ENCODE data around the gene IPO11.
A peak's percentile ranks its signal among the peaks of the same experiment; 100 is the strongest.

The IPO11 gene

DNA sequence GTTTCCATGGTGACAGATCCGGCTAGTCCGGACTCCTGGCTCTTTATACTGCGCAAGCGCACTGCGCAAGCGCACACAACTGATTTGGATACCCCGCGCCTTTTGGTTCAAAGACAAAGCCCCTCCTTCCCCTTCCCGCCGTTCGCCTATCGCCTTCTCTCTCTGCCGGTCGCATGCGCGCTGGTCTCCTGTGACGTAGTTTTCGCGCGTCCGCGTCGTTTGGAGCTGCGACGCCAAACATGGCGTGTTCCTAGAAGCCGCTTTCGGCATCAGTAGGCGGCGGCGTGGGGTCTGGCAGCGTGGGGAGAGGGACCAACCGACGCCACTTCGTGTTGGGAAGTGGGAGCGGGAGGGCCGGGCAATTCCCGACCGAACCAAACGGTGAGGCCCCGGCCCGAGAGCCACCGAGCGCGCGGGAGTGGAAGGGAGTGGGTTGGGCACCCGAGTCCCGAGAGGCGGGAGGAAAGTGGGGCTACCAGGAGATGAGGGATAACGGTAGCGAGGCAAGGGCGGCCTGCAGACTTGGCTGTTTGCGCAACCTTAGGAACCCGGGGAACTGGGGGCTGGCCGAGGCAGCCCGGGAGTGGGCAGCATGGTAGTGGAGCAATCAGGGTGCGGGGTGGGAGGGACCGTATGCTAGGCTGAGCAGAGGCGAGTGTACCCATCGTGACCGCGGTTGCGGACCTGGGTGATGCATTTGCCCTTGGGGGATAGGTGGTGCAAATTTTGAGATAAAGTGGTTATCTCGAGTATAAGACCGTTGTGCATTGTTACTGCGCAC is at the start of gene IPO11:
TSS of gene IPO11 (plus strand) at position 215 of the 781 bp plus-strand sequence. CDS start 24,517 bp downstream, outside the sequence.
- DNase-seq: peak; percentile 93 to 100 (median 99)

DNA sequence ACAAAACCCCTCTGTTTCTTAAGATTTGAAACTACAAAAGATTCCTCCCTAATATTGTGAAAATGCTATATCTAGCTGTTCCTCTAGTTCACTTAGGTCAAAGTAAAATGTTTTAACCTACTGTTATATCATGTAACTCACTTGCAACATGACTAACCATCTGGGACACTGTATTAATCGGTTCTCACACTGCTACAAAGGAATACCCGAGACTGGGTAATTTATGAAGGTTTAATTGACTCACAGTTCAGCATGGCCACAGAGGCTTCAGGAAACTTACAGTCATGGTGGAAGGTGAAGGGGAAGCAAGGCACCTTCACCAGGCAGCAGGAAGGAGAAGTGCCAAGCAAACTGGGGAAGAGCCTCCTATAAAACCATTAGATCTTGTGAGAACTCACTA is 43.5 kb upstream of the IPO11 start:
- no peak for DNase-seq

DNA sequence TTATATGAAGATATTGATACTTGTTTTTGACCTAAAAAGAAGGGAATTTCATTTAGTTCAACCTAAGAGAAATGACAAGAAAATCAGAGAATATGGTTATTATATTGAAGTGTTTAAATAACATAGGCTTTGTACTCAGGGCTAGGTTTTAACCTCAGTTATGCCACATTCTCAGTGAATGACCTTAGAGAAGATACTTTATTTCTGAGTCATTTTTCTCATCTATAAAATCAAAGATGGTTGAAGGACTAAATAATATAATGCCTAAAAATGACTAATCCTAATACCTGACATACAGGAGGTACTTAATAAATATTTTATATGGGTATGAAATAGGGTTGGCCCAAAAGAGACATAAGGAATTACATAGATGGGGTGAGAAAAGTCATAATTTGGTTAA is 41.2 kb upstream of the IPO11 start:
- DNase-seq: no peak

DNA sequence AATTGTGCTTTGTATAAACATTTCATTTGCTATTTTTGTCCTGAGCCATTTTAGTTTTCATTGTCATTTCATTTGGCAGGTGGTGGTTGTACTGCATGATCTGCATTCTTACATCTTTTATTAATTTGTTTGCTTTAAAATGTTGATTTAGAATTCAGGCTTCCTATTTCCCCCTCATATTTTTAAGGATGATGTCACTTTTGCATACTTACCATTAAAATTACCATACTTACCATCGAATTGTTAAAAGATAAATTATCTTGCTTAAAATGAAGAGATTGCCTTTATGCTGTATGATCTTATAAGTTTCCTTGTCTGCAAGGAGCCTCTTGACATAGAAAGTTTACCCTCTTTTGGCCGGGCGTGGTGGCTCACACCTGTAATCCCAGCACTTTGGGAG is 40.0 kb upstream of the IPO11 start:
- no peak for DNase-seq

DNA sequence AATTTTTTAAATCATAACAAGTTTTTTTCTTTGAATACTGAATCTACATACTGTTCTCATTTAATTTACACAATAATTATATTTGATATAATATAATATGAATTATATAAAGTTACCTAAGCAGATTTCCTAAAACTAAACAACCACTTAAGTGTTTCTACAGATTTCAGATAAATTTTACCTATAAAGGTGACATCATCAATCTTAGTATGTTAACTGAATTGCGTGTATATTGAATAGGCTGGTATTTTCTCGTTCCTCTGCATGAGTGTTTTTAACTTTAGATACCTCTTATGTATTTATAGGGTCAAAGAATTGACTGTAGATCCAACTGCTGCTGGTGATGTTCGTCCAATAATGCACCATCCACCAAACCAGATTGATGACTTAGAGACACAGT is 39.2 kb upstream of the IPO11 start:
- DNase-seq: no peak

DNA sequence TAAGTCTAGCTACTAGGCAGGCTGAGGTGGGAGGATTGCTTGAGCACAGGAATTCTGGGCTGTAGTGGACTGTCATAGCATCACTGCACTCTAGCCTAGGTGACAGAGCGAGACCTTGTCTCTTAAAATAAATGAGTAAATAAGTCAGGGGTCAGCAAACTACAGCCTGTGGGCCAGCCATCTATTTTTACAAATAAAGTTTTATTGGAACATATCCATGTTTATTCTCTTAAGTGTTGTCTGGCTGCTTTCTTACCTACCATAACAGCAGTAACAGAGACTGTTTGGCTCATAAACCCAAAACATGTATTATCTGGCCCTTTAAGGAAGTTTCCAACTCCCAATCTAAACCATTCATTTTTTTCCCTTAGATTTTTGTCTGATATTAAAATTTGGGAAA is 38.5 kb upstream of the IPO11 start:
- DNase-seq: no peak

DNA sequence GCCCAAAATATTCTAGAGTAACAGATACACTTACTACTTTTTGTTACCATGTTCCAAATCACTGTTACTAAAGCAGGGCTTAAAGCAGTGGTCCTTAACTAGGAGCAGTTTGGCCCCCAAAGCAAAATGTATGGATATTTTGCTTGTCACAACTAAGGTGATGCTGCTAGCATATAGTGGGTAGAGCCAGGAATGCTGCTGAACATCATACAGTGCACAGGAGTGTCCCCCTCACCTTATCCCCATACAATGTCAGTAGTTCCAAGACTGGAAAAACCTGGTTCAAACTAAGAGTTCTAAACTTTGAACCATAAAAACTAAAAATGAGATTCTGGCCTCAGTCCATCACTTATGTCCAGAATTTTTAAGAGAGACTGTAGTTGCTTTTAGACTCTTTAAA is 36.9 kb upstream of the IPO11 start:
- DNase-seq: no peak

DNA sequence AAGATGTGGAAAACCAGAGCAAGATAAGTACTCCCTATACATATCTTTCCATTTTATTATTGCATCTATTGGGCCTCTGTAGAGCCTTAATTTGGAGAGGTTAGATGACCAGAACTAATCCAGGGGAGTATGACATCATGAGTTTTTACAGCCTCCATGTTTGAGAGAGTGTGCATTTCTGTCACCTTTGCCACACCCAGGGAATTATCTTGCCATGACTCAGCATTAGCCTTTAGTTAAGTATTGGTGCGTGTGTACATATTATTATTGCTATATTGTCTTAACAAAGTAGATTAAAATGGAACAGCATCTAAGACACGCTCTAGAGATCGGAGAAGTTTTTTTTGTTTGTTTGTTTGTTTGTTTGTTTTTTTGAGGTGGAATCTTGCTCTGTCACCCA is 36.5 kb upstream of the IPO11 start:
- DNase-seq: no peak

DNA sequence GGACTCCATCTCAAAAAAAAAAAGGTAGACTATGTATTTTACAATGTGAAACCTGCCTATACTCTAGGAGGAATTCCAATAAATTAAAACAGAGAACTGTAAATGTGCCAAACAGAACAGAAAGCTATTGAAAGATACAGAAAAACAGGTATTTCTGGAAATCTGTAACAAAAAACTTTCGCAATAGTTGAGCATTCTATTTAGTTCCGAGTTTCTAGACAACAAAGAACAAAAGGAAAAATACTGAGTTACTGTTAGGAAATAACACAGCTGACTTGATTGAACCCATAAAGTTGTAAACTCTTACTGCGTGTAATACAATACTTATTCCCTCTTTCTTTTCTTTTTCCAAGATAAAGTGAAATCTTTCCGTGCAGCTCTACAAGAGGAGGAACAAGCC is 27.4 kb upstream of the IPO11 start:
- DNase-seq: no peak

DNA sequence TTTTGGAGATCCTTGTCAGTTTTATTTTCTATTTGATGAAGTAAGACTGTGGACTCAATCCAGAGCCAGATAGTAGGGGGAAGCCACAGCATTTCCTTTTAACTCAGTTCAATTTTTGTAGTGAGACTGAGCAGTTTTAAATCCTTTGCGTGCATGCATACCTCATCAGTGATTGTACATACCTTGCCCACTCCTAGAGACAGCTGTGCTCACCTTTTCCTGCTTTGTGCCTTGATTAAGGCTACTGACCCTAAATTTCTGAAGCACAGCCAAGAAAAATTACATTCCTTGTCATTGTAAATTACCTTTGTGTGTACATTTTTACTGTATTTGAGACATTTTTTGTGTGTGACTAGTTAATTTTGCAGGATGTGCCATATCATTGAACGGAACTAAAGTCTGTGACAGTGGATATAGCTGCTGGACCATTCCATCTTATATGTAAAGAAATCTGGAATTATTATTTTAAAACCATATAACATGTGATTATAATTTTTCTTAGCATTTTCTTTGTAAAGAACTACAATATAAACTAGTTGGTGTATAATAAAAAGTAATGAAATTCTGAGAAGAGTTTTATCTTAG is 26.7 kb upstream of the IPO11 start:
- no peak for DNase-seq

DNA sequence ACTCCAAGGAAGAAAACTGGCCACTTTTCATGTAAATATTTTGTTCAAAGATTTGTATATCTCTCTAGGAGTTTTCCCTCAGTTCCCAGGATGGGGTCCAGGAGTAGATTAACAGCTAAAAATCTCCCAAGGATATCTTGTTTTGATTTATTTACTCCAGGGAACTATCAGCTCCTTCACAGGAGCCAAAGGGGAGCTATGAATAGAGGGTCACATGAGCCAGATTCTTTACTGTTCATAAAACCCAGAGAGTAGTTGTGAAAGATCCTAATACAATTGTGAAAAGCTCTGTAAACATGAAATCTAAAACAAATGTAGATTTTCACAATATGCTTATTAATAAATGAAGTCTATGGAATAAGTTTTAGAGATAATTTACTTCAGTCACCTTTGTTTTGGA is 25.7 kb upstream of the IPO11 start:
- DNase-seq: no peak

DNA sequence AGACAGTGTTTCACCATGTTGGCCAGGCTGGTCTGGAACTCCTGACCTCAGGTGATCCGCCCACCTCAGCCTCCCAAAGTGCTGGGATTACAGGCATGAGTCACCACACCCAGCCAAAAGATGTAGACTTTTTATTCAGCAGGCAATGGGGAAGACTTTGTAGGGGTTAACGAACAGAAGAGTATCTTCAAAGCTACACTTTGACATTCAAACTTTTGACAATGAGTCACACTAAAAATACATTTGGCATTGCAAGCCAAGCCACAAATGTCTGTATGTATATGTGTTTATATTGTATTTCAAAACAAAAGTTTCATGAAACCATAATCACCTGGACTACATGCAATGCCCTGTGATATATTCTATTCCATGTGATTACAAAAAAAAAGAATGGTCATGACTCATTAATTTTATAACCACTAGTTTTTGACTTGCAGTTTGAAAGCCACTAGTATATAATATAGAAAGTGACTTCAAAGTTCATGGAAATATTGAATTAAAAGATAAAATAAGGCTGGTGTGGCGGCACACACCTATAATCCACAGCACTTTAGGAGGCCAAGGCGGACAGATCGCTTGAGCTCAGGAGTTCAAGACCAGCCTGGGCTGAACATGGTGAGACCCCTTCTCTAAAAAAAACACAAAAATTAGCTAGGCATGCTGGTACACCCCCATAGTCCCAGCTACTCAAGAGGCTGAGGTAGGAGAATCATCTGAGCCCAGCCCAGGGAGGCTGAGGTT is 17.2 kb upstream of the IPO11 start:
- DNase-seq: no peak

DNA sequence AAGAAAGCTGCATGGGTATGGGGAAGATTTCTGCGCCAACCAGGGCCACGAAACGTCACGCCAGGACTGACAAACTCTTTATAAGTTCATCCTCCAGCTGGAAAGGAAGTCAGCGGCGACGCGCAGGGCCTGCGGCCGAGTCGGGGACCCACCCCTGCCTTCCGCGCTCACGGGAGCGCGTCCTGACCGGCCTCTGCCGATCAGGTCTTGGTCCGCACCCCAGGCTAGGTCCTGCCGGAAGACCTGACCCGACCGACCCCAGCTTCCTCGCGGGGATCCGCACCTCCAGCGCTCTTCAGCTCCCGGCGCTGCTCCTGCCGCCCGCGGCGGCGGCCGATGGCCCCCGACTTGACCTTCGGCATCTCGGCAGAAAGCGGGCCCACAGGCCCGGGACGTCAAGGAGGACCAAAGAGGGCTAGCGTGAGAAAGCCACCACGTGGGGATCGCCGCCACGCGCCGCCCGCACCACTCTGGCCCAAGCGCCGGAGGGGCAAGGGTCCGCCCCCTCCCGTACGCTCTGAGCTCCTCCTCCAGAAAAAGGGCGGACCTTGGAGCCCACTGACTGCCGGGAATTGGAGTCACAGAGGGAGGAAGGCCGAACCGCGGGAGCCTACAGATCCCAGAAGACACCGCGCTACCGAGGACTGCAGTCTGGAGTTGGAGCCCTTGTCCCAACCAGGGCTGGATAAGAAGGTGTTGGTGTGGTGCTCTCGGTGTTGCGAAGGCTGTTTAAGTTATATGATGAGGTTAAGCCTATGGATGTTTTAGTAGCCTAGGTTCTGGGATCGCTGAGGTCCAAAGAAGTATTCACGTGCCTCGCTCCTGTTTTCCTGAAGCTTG is 8.9 kb upstream of the IPO11 start, which contains the start of gene DIMT1:
TSS of gene DIMT1 (minus strand) at position 495 of the 840 bp plus-strand sequence. CDS start at position 362, 133 bp downstream.
- DNase-seq: peak; percentile 85 to 98 (median 95)

DNA sequence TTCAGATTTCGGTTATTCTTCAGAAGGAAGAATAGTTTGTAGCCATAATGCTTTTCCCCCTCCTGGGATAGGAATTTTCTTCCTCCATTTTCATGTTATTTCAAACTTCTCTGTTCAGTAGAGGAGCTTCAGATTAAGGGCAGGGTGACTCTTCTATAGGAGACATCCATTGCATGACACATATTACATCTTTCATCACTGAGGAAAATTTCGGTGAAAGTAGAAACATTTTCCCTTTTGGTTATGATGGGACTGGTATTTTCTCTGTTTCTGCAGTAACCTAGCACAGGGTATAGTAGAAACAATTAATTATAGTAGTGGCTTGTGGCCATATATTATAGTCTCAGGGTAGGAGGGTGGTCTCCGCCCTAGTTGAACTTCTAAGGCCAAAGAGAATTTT is 1.1 kb downstream of the IPO11 start:
- no peak for DNase-seq

DNA sequence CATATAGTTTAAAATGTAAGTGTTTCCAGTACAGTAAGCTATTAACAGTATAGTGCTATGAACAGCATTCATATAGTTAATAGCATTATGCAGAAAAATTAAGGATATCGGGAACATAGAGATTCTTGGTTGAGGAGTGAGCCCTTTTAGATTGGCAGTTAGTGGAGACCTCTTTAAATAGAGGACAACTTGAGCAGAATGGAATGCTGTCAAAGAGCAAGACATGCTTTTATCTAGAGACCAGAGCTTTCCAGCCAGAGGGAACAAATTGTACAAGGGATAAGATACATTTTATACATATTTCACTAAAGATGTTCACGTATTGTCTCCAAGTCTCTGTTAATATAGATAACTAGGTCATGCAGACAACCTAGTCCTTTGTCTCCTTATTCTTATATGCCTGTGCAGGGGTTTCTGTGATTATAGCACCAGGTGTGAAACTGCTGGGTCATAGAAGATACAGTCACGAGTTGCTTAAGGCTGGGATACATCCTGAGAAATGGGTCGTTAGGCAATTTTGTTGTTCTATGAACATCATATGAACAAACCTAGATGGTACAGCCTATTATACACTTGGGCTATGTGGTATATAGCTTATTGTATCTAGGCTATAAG is 6.0 kb downstream of the IPO11 start:
- no peak for DNase-seq

DNA sequence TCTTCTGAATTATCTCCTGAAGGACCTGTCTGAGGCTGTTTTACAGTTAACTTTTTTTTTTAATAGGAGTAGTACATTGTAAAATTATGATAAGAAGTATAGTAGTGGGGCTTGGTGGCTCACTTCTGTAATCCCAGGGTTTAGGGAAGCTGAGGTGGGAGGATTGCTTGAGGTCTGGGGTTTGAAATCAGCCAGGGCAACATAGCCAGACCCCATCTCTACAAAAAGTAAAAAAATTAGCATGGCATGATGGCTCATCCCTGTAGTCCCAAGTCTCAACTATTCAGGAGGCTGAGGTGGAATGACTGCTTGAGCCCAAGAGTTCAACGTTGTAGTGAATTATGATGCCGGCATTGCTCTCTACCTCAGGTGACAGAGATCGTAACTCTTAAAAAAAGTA is 7.0 kb downstream of the IPO11 start:
- DNase-seq: no peak

DNA sequence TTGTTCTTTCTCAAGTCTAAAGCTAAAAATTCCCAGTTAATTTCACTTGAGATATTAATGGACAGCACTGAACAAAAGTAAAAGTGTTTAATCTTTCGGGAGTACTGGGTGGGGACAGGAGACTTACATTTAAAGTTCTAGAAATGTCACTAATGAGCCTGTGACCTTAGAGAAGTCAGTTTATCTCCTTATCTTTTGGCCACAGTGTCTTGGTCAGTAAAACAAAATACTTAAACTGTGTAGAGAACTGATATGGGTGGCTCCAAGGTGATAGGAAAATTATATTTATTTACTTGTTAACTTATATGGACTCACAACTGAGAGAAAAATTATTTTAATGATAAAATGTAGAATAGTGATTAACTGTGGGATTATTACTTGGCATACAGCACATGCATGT is 8.9 kb downstream of the IPO11 start:
- DNase-seq: no peak

DNA sequence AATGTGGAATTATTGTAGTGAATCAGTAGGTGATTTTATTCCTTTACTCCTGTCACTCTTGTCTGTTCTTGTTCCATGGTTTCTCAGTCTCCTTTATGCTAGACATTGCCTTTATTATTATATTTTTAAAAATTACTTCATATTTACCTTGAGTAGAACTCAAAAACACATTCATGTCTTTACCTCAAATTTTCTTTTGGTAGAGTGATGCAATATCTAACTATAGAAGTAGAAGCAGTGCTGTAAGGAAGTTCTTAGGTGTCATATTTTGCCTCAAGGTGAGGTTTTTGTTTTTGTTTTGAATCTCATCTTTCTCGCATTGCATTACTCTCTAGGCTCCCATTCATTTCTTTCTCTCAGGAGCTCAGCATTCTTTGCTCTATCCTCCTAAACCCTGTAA is 12.2 kb downstream of the IPO11 start:
- DNase-seq: no peak

DNA sequence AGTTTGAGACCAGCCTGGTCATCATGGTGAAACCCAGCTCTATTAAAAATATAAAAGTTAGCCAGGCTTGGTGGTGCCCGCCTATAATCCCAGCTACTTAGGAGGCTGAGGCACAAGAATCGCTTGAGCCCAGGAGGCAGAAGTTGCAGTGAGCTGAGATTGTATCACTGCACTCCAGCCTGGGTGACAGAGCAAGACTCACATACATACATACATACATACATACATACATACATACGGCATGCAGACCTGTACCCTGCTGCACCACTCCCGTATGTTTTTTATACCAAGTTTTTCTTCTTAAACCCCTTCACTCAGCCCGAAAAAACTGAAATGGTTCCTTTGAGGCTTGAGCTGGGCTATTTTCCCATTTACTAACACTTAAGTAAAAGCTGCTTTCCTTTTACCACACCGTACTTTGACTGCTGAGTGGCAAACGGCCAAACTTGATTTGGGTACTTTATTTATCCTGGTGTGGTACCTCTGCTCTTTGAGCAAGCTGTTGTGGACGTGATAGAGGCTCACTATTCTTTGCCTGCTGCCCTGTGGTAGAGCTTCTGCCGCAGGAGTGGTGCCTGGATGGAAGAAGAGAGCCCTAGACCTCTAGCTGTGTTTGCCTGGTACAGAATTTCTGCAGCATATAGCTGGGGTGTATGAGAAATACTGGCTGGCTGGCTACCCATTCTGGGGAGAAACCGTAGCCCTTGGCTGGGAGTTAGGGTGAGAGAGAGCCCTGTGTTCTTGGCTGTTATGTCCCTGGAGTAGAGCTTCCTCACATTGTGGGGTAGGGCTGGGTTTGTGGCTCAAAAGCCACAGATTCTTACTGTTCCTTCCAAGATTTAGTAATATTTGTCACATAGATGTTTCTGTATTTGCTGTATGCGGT is 19.4 kb downstream of the IPO11 start:
- no peak for DNase-seq

DNA sequence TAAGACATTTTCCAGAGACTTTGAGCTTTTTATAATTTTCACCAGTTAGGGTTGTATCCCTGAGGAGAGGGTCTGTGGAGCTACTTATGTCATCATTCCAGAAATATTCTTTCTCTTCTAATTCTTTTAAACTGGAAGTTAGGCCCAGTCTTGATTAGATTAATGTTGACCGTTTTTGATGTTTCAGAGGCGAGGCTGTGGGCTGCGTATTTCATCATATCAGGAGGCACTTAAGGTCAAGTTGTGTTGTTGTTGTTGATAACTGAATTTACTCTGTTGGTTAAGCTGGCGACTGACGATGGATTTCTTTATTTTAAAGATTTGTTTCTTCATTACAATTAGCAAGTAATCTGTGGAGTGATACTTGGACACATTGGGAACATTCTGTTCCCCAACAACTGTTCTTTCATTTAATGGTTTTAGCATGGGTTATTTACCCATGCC is 20.1 kb downstream of the IPO11 start:
- DNase-seq: no peak

DNA sequence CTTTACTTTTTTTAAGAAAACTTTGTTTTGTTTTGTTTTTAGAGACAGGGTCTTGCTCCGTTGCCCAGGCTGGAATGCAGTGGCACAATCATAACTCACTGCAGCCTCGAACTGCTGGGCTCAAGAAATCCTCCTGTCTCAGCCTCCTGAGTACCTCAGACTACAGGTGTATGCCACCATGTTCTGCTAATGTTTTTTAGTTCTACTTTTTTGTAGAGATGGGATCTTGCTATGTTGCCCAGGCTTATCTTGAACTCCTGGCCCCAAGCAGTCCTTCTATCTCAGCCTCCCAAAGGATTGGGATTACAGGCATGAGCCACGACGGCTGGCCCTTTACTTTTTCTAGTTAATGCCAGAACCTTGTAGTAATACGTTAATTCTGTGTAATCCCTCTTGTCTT is 36.0 kb downstream of the IPO11 start:
- DNase-seq: no peak

Measured in NCI-H1417 (cell line).